ENCODE measurements around the gene UBXN11.

The UBXN11 gene

GRCh38 chr1:26284597-26285347 lies 21.7 kb downstream of the UBXN11 start:
- DNase-seq: peak; percentile 93

DNA sequence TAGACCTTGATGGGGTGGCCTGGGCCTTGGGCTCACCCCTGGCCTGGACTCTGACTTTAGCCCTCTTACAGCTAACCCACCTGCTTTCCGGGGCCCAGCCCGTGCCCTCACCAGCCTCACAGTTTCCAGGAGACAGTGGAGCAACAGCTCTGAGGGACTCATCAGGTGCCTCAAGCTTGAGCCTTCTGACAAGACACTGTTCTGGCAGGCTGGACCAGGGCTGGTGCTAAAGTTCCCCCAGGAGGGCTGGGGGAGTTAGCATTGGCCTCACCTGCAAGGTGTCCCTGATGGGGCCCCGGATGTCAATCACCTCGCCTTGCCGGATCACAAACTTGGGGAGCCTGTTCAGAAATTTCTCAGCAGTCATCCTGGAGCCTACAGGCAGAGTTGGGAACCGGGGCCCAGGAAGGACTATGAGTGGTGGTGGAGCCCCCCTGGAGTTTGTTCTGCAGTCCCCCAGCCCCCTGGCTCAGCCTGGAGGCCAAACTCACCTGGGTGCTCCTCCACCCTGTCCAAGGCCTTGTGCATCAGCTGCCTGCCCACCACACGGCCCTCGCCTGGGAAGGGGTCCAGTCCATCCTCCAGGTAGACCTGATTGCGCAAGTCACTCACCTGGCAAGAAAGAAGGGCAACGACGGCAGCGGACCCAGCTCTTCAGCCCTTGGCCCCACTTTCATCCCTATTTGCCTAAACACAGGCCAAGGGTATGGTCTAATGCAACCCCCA lies 22.4 kb downstream of the UBXN11 start:
- peak; percentile 20 for DNase-seq

DNA sequence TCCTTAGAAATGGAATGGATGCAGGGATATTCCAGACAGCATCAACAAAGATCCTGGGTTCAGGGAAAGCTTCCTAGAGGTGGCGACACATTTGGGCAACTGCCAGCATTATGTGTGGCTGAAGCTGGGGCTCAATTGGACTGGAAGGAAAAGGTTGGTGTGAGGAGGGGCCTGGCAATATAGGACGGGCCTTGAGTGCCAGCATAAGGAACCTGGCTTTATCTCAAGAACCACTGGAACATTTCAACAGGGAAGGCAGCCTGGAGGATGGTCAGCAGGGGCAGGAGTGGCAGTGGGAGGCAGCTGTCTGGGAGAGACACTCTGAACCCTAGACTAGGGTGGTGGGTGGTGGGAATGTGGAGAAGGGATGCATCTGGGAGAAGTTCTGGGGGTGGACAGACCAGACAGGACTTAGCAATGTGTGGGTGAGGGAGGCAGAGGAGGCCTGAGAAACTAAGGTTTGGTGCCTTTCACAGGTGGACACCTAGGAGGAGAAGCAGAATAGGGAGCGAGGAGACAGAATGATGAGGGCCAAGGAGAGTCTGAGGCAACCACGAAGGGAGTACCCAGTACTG lies 23.1 kb downstream of the UBXN11 start:
- no peak for DNase-seq

DNA sequence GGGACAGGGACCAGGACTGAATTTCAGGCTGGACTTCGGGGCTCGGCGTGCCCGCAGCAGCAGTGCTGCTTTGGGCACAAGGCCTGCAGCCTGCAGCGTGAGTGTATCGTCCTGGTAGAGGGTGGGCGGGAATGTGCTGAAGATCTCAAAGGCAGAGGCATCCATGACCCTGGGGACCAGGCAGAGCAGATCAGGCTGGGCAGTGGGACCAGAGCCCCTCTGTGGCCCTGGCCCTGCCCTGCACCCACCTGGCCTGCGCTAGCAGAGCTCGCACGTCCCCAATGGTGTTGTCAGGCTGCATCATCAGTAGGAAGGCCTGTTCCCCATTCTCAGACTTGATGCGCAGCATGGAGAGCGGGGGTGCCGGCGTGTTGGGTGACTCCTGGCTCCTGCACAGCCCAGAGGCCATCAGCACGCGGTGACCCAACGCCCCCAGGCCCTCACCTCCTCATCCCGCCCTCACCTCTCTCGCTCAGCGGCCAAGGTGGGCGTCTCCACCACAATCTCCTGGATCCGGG lies 24.0 kb downstream of the UBXN11 start:
- no peak for DNase-seq

GRCh38 chr1:26281971-26282370 lies 24.5 kb downstream of the UBXN11 start:
- no peak for DNase-seq

GRCh38 chr1:26281091-26281958 lies 25.1 kb downstream of the UBXN11 start:
- DNase-seq: no peak

GRCh38 chr1:26280333-26281042 lies 25.9 kb downstream of the UBXN11 start:
- DNase-seq: peak; percentile 67

DNA sequence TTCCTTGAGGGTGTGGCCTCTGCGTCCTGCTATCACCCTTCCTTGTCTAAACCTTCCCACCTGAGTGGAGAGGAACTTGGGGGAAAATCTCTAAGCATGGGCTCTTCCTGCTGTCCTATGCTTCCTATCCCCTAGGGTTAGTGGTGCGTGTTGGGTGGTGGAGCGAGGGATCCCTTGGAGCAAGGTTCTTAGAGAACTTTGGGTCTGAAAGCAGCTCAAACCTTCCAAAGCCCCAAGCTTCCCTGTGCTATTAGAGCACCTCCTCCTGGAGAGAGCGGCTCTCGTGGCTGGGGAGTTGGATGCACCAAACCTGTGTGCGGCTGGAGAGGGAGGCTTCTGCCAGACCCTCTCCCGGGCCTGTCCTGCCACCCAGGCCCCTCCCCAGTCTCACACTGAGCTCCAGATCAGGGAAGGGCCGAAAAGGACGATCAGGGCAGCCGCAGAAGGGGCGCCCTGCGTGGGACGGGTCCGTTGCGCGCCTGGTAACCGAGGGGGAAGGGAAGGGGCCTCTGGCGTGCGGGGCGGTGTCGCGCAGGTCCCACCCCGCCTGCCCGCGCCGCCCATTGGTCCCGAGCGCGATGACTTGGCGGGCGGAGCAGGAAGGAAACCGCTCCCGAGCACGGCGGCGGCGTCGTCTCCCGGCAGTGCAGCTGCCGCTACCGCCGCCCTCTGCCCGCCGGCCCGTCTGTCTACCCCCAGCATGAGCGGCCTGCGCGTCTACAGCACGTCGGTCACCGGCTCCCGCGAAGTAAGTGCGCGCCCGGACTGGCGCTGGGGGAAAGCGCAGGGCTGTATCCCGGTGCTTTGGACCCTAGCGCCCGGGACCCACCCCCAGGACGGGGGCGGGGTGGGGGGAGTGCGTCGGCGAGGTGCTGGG lies 26.7 kb downstream of the UBXN11 start, which contains the start of gene SH3BGRL3:
TSS of gene SH3BGRL3 (plus strand) at position 631 of the 877 bp plus-strand sequence. CDS start at position 701, 70 bp downstream.
- peak; percentile 96 for DNase-seq

DNA sequence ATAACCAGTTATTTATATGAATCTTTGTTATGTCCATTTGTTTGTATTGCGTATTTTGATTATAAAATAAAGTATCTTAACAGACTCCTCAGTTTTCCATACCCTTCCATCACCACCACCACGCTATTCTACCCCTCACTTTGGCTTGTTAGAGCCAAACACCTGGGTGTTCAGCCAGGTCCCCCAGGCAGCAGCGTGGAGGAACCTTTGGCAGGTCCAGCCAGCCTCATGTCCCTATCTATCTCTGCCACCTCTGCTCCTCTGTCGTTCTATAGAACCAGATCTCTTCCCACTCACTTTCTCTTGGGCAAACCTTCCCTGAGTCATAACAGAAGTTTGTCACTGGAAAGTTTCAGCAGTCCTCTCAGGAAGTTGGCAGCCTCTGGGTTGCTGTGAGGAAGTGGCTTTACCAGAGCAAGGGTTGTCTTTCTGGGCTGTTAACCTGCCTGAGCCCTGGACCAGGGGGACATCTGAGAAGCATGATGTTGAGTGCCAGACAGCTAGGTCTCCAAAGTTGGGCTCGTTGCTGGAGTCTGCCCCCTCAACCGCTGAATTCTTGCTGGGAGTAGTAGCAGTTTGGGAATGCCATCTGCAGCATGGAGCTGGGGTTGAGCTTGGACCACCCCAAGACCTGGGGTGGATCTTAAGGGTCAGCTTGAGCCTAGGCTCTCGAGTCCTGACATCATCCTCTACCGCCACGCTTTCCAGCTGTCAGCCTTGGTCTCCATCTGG lies 27.5 kb downstream of the UBXN11 start:
- DNase-seq: peak; percentile 43

- DNase-seq: no peak
These were observed 28.1 kb downstream of the UBXN11 start for GRCh38 chr1:26278303-26278702.

DNA sequence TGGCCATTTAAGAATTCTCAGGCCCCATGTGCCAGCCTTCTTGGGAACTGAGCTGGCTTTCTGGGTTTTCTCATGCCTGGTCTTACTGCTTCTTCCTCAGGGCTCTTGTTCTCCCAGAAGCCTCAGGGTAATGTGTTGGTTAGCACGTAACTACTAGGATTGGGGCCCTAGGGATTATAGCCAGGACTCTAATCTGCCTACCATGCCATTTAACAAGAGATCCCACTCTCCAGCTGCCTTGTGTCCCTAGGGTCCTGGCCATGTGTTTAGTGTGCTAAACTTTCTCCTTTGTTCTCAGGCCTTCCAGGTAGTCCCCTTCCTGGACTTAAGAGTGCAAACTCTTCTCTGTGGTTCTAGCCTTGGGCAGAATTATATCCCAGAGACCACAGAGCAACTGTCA lies 28.7 kb downstream of the UBXN11 start:
- DNase-seq: no peak

- peak; percentile 39 for DNase-seq
These were observed 29.2 kb downstream of the UBXN11 start for GRCh38 chr1:26277261-26277661.

DNA sequence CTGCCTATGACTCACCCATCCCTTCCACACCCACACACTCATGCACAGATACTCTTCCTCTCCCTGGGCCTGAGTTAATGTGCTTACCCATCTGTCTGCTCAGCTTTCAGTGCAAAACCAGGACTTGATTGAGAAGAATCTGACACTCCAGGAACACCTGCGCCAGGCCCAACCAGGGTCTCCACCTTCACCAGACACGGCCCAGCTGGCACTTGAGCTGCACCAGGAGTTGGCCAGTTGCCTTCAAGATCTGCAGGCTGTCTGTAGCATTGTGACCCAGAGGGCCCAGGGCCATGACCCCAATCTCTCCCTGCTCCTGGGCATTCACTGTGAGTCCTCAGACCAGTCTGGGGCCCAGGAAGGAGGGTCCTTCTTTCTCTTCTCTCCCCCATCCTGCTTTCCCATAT lies 30.0 kb downstream of the UBXN11 start:
- DNase-seq: no peak

- DNase-seq: peak; percentile 85
These were observed 30.6 kb downstream of the UBXN11 start for GRCh38 chr1:26275580-26276431.

GRCh38 chr1:26274801-26275425 lies 31.5 kb downstream of the UBXN11 start:
- no peak for DNase-seq

DNA sequence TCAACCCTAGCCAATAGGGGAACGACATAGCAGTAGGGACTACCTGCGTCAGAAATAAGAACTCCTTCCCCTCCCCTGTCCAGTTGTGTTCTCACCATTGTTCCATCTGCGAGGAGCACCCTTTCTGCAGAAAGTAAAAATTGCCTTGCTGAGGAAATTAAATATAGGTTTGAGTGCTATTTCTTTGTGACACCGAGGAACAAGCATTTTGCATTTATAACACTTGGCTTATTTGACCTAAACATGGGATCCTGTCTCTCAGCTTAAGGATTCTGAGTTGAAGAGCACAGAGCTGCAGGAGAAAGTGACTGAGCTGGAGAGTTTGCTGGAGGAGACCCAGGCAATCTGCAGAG lies 37.3 kb downstream of the UBXN11 start:
- DNase-seq: no peak

- DNase-seq: no peak
These were observed 37.9 kb downstream of the UBXN11 start for GRCh38 chr1:26268290-26269197.

DNA sequence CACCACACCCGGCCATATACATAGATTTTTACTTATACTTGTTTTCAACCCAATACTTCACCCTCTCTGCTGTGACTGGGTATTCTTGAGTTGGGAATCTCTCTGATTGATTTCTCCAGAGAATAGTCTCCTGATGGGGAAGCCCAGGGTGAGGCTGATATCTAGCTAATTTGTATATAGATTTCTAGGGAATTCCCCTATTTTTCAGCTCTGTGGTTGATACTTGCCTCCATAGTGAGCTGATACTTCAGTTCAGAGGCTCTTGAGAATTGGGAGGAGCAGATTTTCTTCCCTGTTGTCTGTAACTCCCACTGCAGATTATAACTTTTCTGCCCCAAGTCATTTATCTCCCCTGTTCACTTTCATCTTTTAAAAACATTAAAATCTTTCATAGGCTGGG lies 41.0 kb downstream of the UBXN11 start:
- DNase-seq: no peak
